GM12865 (cell line): Measurements from ENCODE around the gene NOB1.

Experiments used
- DNase-seq: peaks from one replicate; pipeline ENCODE4 v3.0.0; 2010; ENCODE audit warnings: low read depth
- H3K4me3 ChIP-seq: 2 replicates; pipeline ENCODE4 v1.5.1; 2011; ENCODE audit warnings: mild to moderate bottlenecking, low read depth, low read length, control low read depth
- TF ChIP-seq, protein P1 (sequence below): IDR thresholded peaks from 2 replicates; pipeline ENCODE4 v1.5.1; 2011; ENCODE audit warnings: low read length, control low read depth, low read depth, inconsistent platforms; ENCODE audit not compliant: insufficient read depth; ENCODE audit errors: missing control alignments

Gene NOB1

DNA sequence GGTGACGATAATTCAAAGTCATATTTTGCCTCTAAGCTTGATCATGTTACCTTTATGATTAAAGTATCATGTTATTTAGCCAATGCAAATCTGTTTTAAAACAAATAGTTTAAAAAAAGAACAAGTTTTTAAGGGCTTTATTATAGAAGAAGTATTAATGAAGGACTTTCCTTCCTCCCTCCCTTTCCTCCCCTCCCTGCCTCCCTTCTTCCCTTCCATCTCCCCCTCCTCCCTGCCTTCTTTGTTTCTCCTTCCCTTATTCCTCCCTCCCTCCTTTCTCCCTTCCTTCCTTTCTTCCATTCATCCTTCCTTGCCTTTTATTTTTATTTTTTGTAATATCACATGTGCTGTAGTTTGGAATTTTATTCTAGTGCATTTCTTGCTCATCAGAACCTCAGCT lies 54.8 kb downstream of the NOB1 start:
- no peak overlapping the region for H3K4me3 ChIP-seq
- TF ChIP-seq, protein P1, sequence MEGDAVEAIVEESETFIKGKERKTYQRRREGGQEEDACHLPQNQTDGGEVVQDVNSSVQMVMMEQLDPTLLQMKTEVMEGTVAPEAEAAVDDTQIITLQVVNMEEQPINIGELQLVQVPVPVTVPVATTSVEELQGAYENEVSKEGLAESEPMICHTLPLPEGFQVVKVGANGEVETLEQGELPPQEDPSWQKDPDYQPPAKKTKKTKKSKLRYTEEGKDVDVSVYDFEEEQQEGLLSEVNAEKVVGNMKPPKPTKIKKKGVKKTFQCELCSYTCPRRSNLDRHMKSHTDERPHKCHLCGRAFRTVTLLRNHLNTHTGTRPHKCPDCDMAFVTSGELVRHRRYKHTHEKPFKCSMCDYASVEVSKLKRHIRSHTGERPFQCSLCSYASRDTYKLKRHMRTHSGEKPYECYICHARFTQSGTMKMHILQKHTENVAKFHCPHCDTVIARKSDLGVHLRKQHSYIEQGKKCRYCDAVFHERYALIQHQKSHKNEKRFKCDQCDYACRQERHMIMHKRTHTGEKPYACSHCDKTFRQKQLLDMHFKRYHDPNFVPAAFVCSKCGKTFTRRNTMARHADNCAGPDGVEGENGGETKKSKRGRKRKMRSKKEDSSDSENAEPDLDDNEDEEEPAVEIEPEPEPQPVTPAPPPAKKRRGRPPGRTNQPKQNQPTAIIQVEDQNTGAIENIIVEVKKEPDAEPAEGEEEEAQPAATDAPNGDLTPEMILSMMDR, result no peak
- DNase-seq, result no peak

DNA sequence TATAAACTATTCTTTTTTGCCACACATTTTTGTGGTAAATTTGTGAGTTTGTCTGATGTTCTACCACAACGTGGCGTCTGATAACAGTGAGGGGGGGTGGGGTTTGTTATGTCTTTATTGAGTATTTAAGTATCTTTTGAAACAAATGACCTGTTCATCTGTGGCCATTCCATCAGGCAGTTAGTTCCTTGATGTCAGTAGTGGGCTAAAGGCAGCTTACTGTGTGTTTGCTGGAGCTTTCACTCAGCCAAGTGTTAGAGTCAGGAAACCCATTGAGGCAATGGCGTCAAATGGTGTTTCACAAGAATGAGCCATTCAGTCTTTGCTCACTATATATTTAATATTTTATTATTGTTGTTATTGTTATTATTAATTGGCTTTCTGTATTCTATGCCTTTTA lies 56.3 kb downstream of the NOB1 start:
- no peak for DNase-seq
- no peak overlapping the region for H3K4me3 ChIP-seq
- TF ChIP-seq, protein P1, result no peak

DNA sequence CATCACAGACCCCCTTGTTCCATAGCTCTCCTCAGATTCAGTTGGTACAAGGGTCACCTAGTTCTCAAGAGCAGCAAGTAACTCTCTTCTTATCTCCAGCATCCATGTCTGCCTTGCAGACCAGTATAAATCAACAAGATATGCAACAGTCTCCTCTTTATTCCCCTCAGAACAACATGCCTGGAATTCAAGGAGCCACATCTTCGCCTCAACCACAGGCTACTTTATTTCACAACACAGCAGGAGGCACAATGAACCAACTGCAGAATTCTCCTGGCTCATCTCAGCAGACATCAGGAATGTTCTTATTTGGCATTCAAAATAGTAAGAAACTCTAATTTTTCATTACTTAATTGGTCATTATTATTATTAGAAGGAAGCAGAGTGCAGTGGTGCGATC lies 60.8 kb downstream of the NOB1 start:
- TF ChIP-seq, protein P1, result no peak
- DNase-seq, result no peak
- H3K4me3 ChIP-seq, result no peak overlapping the region

DNA sequence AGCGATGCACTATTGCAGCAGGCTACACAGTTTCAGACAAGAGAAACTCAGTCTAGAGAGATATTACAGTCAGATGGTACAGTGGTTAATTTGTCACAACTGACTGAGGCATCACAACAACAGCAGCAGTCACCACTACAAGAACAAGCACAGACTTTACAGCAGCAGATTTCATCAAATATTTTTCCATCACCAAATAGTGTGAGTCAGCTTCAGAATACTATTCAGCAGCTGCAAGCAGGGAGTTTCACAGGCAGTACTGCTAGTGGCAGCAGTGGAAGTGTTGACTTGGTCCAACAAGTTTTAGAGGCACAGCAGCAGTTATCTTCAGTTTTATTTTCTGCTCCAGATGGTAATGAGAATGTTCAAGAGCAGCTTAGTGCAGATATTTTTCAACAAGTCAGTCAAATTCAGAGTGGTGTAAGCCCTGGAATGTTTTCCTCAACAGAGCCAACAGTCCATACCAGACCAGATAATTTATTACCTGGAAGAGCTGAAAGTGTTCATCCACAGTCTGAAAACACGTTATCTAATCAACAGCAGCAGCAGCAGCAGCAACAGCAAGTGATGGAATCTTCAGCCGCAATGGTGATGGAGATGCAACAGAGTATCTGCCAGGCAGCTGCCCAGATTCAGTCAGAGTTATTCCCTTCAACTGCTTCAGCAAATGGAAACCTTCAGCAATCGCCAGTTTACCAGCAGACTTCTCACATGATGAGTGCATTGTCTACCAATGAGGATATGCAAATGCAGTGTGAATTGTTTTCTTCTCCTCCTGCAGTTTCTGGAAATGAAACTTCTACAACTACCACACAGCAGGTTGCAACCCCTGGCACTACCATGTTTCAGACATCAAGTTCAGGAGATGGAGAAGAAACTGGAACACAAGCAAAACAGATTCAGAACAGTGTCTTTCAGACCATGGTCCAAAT lies 62.5 kb downstream of the NOB1 start:
- peak; percentile 35 for DNase-seq
- TF ChIP-seq, protein P1, result no peak

More for the DNA sequence above, 62.5 kb downstream of the NOB1 start:
- H3K4me3 ChIP-seq, result no peak overlapping the region
